HG02571 (cell line): ENCODE data around the gene HSD17B2.

Experiments
- ATAC-seq: cut with Tn5 transposase; IDR thresholded peaks from one replicate; pipeline ENCODE4 v1.9.1; 2021; ENCODE audit warnings: mild to moderate bottlenecking, moderate library complexity; ENCODE audit not compliant: unreplicated experiment

HSD17B2 gene

GRCh38 chr16:82017911-82018568, 17.0 kb upstream of the HSD17B2 start:
- ATAC-seq, result no peak

GRCh38 chr16:82019535-82019934, 15.5 kb upstream of the HSD17B2 start:
- no peak for ATAC-seq

- no peak for ATAC-seq
Observed at GRCh38 chr16:82020051-82020450, 15.0 kb upstream of the HSD17B2 start.

- no peak for ATAC-seq
Observed at GRCh38 chr16:82023206-82023605, 11.8 kb upstream of the HSD17B2 start.

- no peak for ATAC-seq
Observed at GRCh38 chr16:82024316-82024715, 10.7 kb upstream of the HSD17B2 start.

- ATAC-seq, result no peak
Observed at GRCh38 chr16:82024883-82025282, 10.2 kb upstream of the HSD17B2 start.

- ATAC-seq, result no peak
Observed at GRCh38 chr16:82027629-82028064, 7.4 kb upstream of the HSD17B2 start.

GRCh38 chr16:82031116-82032084, 3.7 kb upstream of the HSD17B2 start:
- ATAC-seq, result no peak

- no peak for ATAC-seq
Observed at GRCh38 chr16:82033006-82033405, 2.0 kb upstream of the HSD17B2 start.

- ATAC-seq, result no peak
Observed at GRCh38 chr16:82033683-82034300, 1.3 kb upstream of the HSD17B2 start.

GRCh38 chr16:82037251-82037650, 2.2 kb downstream of the HSD17B2 start:
- ATAC-seq, result no peak

GRCh38 chr16:82037666-82038065, 2.6 kb downstream of the HSD17B2 start:
- ATAC-seq, result no peak

- no peak for ATAC-seq
Observed at GRCh38 chr16:82040296-82040695, 5.2 kb downstream of the HSD17B2 start.

- ATAC-seq, result no peak
Observed at GRCh38 chr16:82041542-82041941, 6.5 kb downstream of the HSD17B2 start.

GRCh38 chr16:82042144-82042543, 7.1 kb downstream of the HSD17B2 start:
- ATAC-seq, result no peak

- ATAC-seq, result no peak
Observed at GRCh38 chr16:82042846-82043245, 7.8 kb downstream of the HSD17B2 start.

GRCh38 chr16:82043680-82044584, 8.9 kb downstream of the HSD17B2 start:
- no peak for ATAC-seq

- ATAC-seq, result no peak
Observed at GRCh38 chr16:82044585-82044911, 9.5 kb downstream of the HSD17B2 start.

GRCh38 chr16:82045465-82045864, 10.4 kb downstream of the HSD17B2 start:
- ATAC-seq, result no peak

- ATAC-seq, result no peak
Observed at GRCh38 chr16:82046541-82046940, 11.5 kb downstream of the HSD17B2 start.

GRCh38 chr16:82046941-82047340, 11.9 kb downstream of the HSD17B2 start:
- ATAC-seq, result no peak
